OCI-LY7 (cell line): Measurements from ENCODE around the gene MYMK. TPM values are rescaled to one million over a fixed set of nuclear protein-coding genes. Genes with fewer than 3 reads are reported as not detected.

Source experiments
- BruUV-seq: library from RNA; stranded (reverse); fragments of 400-500 nt; replicated peaks from 2 replicates; lab custom pipeline; 2021; lab: Mats Ljungman, UMichigan
- CTCF ChIA-PET: fragments of 300-600 bp; sonication (Branson Sonifier 250); formaldehyde crosslinking; loops from one replicate; lab custom pipeline; 2022; ENCODE audit warnings: antibody characterized with exemption; ENCODE audit not compliant: unreplicated experiment; lab: Charles Lee
- POLR2A ChIA-PET: fragments of 300-600 bp; sonication (Branson Sonifier 250); formaldehyde crosslinking; loops from one replicate; lab custom pipeline; 2022; ENCODE audit warnings: antibody characterized with exemption; lab: Charles Lee
- DNase-seq: peaks from one replicate; pipeline ENCODE4 v3.0.0-alpha.2; 2015; ENCODE audit warnings: low spot score
- H2AFZ ChIP-seq: fragments of 200-600 bp; sonication (generic), shearing (Covaris generic); 2 replicates; pipeline ENCODE4 v1.6.1; 2014; ENCODE audit warnings: mild to moderate bottlenecking, antibody characterized with exemption, low read length, moderate library complexity
- H3K27ac ChIP-seq: fragments of 200-600 bp; sonication (generic); 2 replicates; pipeline ENCODE4 v1.5.1; 2014; ENCODE audit warnings: mixed run types, low read depth, mild to moderate bottlenecking, moderate library complexity, low read length, inconsistent platforms; ENCODE audit not compliant: poor library complexity, severe bottlenecking
- H3K36me3 ChIP-seq: fragments of 200-600 bp; sonication (generic); 2 replicates; pipeline ENCODE4 v1.6.1; 2014; ENCODE audit warnings: mild to moderate bottlenecking, antibody characterized with exemption, low read length, moderate library complexity, mixed read lengths; ENCODE audit not compliant: insufficient read depth
- H3K4me1 ChIP-seq: fragments of 200-600 bp; sonication (generic); 2 replicates; pipeline ENCODE4 v1.5.1; 2014; ENCODE audit warnings: mild to moderate bottlenecking, low read length; ENCODE audit not compliant: insufficient read depth, poor library complexity, severe bottlenecking
- H3K4me2 ChIP-seq: fragments of 200-600 bp; sonication (generic); 2 replicates; pipeline ENCODE4 v1.6.1; 2014; ENCODE audit warnings: mild to moderate bottlenecking, low read length
- H3K4me3 ChIP-seq: fragments of 200-600 bp; sonication (generic); 2 replicates; pipeline ENCODE4 v1.5.1; 2014; ENCODE audit warnings: mild to moderate bottlenecking, low read depth, low read length; ENCODE audit not compliant: poor library complexity, severe bottlenecking
- H3K79me2 ChIP-seq: fragments of 200-600 bp; sonication (generic); 2 replicates; pipeline ENCODE4 v1.6.1; 2016; ENCODE audit warnings: low read depth, mild to moderate bottlenecking, low read length, moderate library complexity, mixed read lengths; ENCODE audit not compliant: insufficient read depth
- H3K9me2 ChIP-seq: fragments of 200-600 bp; sonication (generic); 2 replicates; pipeline ENCODE4 v1.6.1; 2016; ENCODE audit warnings: mild to moderate bottlenecking, low read length, mixed read lengths; ENCODE audit not compliant: insufficient read depth
- H3K9me3 ChIP-seq: fragments of 200-600 bp; sonication (generic); 2 replicates; pipeline ENCODE4 v1.6.1; 2014; ENCODE audit warnings: mild to moderate bottlenecking, mixed run types, low read length, mixed read lengths
- H4K20me1 ChIP-seq: fragments of 200-600 bp; sonication (generic); 2 replicates; pipeline ENCODE4 v1.6.1; 2014; ENCODE audit warnings: mild to moderate bottlenecking, antibody characterized with exemption, low read length, moderate library complexity, mixed read lengths; ENCODE audit not compliant: insufficient read depth
- EZH2phosphoT487 ChIP-seq: fragments of 200-600 bp; sonication (generic); IDR thresholded peaks from 2 replicates; pipeline ENCODE4 v1.6.1; 2018; ENCODE audit warnings: low read depth, borderline replicate concordance, mild to moderate bottlenecking, mixed run types, antibody characterized with exemption, low read length, moderate library complexity, mixed read lengths
- intact Hi-C: fragments of 100-400 bp; cut with micrococcal nuclease; formaldehyde crosslinking; loops from one replicate; pipeline ENCODE4 v1.10.0; 2022; ENCODE audit not compliant: unreplicated experiment
- total RNA-seq, 2 experiments: library from RNA; depleted of rRNA in 1 of 2; stranded (reverse); fragments of >200 nt in 1 of 2; shearing (Covaris generic) in 1 of 2; gene quantifications; 2 replicates each; pipeline ENCODE4 v1.2.3, GENCODE V29; 2014 to 2022
- TF ChIP-seq, protein P1 (sequence below): fragments of 200-600 bp; sonication (generic); conservative IDR thresholded peaks from 2 replicates; pipeline ENCODE4 v1.5.1; 2014; ENCODE audit warnings: mild to moderate bottlenecking, antibody characterized with exemption, low read length, moderate library complexity, mixed read lengths

MYMK gene
- total RNA-seq, 2 experiments from 2014 or later, result not detected

DNA sequence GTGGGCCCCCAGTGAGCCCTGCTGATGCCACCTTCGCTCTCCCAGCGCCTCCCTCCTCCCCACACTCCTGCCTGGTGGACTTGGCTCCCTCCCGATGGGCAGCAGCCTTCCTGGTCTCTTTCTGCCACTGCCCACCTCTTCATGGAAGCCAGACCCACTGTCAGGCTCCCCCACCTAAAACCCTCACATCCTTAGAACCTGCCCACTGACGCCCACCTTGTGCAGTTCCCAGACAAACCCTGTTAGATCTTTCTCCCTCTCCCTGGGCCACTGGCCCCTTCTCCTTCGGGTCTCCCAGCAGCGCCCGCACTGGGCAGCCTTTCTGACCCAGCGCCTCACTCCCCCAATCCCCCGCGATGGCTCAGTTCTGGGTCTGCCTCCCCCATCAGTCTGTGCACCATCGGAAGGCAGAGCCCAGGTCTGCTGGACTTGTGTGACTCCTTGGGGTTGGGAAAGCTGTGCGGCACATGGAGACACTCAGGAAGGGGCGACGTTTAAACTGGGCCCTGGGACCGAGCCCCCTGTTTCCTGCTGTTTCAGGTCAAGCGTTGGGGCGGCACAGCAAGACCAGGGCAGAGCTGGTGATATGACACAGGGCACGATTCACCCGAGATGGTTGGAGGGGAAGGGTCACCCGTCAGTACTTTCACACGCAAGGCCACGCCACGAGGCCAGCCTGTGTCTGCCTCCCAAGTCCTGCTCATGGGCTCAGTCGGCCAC lies 17.4 kb downstream of the MYMK start:
- no peaks in the 10 kb centered on the region for H3K9me2 ChIP-seq
- H3K36me3 ChIP-seq, result no peaks in the 10 kb centered on the region
- no peak overlapping the region for H3K4me3 ChIP-seq
- no TSS peak for BruUV-seq
- no peaks in the 10 kb centered on the region for H4K20me1 ChIP-seq
- TF ChIP-seq, protein P1, sequence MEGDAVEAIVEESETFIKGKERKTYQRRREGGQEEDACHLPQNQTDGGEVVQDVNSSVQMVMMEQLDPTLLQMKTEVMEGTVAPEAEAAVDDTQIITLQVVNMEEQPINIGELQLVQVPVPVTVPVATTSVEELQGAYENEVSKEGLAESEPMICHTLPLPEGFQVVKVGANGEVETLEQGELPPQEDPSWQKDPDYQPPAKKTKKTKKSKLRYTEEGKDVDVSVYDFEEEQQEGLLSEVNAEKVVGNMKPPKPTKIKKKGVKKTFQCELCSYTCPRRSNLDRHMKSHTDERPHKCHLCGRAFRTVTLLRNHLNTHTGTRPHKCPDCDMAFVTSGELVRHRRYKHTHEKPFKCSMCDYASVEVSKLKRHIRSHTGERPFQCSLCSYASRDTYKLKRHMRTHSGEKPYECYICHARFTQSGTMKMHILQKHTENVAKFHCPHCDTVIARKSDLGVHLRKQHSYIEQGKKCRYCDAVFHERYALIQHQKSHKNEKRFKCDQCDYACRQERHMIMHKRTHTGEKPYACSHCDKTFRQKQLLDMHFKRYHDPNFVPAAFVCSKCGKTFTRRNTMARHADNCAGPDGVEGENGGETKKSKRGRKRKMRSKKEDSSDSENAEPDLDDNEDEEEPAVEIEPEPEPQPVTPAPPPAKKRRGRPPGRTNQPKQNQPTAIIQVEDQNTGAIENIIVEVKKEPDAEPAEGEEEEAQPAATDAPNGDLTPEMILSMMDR, result no peak
- no peak for TF ChIP-seq EZH2phosphoT487
- no peaks in the 10 kb centered on the region for H3K4me1 ChIP-seq
- H3K79me2 ChIP-seq, result no peaks in the 10 kb centered on the region
- no peak overlapping the region for H3K4me2 ChIP-seq
- no peak for DNase-seq
- intact Hi-C loops, result no loop called here
- H3K27ac ChIP-seq, result no peak overlapping the region
- POLR2A ChIA-PET, result no interaction called here
- H3K9me3 ChIP-seq, result 0 out of 2 replicates have a peak, but pooled peaks cover 4% of the 10 kb centered on the region
- H2AFZ ChIP-seq, result no peak overlapping the region
- CTCF ChIA-PET, result no interaction called here

- Histone ChIP-seq H3K36me3 (no peaks in the 10 kb centered on the region), H3K4me2 (no peak overlapping the region), H3K9me3 (0 out of 2 replicates have a peak, but pooled peaks cover 12% of the 10 kb centered on the region), H3K9me2 (no peaks in the 10 kb centered on the region), H3K27ac (no peak overlapping the region), H3K79me2 (no peaks in the 10 kb centered on the region), H4K20me1 (no peaks in the 10 kb centered on the region), H3K4me1 (no peaks in the 10 kb centered on the region), H3K4me3 (no peak overlapping the region), H2AFZ (no peak overlapping the region)
- no peak for TF ChIP-seq EZH2phosphoT487
- TF ChIP-seq, protein P1, result no peak
- BruUV-seq, result no TSS peak
- ChIA-PET CTCF (no interaction called here), POLR2A (no interaction called here)
- DNase-seq, result no peak
- intact Hi-C loops, result no loop called here
These were observed 18.1 kb downstream of the MYMK start for GRCh38 chr9:133506653-133507038.

- TF ChIP-seq, protein P1, result no peak
- TF ChIP-seq EZH2phosphoT487, result no peak
These were observed 18.7 kb downstream of the MYMK start for GRCh38 chr9:133505901-133506652.

More at GRCh38 chr9:133505901-133506652, 18.7 kb downstream of the MYMK start:
- no TSS peak for BruUV-seq
- Histone ChIP-seq H3K27ac (no peak overlapping the region), H3K36me3 (no peaks in the 10 kb centered on the region), H3K4me3 (no peak overlapping the region), H2AFZ (no peak overlapping the region), H3K4me2 (no peak overlapping the region), H3K4me1 (no peaks in the 10 kb centered on the region), H3K9me3 (0 out of 2 replicates have a peak, but pooled peaks cover 14% of the 10 kb centered on the region), H4K20me1 (no peaks in the 10 kb centered on the region), H3K9me2 (no peaks in the 10 kb centered on the region), H3K79me2 (no peaks in the 10 kb centered on the region)
- intact Hi-C loops, result no loop called here
- POLR2A ChIA-PET, result no interaction called here
- CTCF ChIA-PET, result no interaction called here
- DNase-seq, result no peak
